NCI-H187 (cell line): Measurements from ENCODE around the gene KCNN1.
A peak's percentile ranks its signal among the peaks of the same experiment; 100 is the strongest.

Experiments used
- DNase-seq, 2 experiments: peaks; one replicate each; lab custom pipeline; 2025; lab: John Stamatoyannopoulos, UW

The KCNN1 gene

GRCh38 chr19:17947815-17948513 is 18.9 kb upstream of the KCNN1 start:
- DNase-seq = peak; percentile 85 to 95

DNA sequence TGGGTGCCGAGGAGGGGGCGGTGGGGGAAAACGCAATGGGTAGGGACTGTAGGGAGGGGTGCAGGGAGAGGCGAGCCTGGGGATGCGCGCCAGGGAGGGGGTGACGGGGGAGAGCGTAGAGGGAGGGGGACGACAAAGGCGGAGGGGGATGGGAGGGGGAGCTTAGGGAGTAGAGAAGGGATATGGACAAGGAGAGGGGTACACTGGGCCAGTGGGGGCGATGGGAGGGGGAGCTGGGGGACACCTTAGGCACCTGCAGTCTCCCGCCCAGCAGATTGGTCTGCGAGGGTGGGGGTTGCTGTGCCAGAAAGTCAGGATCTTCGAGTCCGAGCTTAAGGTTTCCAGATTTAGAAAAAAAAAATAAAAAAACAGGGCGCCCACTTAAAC is 18.4 kb upstream of the KCNN1 start:
- DNase-seq = peak in 1 of 2 experiments; percentile 31

DNA sequence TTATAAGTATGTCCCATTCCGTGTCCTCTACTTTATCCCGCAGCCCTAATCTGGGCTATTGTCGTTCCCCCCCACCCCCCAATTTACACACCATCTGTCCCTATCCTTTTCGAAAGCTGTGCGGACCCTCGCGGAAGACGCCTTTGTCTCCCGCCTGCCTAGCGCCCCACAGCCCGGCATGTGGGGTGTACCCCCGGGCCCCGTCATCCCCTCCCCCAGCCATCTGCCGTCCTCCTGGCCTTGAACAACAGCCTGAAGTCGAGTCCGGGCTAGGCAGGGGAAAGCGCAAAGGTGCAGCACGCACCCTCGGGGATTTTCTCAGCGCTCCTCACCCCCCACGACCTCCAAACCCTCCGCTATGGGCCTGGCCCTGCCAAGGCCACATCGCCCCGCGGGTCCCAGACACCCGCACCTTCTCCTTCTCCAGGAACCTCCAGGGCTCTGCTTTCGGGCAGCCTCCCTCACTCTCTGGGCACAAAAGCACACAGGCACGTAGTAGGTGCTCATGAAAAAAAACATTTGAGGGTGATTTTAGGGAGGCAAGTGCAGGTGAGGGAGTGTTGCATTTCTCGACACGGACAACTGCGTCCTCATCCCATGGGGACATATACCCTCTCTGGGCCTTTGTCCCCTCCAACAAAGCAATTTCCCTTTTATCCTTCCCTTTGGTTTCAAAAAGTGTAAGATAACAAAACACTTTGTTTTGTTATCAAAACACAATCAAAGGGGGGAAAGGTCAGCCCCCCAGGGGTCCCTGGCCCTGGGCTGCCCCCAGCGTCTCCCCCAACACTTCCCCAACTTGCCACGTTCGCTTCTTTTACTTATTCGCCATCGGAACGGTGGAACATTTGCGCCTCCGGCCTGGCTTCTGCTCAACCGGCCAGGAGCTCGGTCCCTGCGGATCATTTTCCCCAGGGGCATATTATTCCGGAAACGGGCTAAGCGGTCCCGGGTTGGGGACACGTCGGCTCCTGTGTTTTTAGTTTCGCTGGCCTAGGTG is 17.7 kb upstream of the KCNN1 start:
- DNase-seq = no peak

GRCh38 chr19:17949956-17950309 is 17.0 kb upstream of the KCNN1 start:
- peak in 1 of 2 experiments; percentile 5 for DNase-seq

- no peak for DNase-seq
Measured at GRCh38 chr19:17950310-17951156, 16.4 kb upstream of the KCNN1 start.

DNA sequence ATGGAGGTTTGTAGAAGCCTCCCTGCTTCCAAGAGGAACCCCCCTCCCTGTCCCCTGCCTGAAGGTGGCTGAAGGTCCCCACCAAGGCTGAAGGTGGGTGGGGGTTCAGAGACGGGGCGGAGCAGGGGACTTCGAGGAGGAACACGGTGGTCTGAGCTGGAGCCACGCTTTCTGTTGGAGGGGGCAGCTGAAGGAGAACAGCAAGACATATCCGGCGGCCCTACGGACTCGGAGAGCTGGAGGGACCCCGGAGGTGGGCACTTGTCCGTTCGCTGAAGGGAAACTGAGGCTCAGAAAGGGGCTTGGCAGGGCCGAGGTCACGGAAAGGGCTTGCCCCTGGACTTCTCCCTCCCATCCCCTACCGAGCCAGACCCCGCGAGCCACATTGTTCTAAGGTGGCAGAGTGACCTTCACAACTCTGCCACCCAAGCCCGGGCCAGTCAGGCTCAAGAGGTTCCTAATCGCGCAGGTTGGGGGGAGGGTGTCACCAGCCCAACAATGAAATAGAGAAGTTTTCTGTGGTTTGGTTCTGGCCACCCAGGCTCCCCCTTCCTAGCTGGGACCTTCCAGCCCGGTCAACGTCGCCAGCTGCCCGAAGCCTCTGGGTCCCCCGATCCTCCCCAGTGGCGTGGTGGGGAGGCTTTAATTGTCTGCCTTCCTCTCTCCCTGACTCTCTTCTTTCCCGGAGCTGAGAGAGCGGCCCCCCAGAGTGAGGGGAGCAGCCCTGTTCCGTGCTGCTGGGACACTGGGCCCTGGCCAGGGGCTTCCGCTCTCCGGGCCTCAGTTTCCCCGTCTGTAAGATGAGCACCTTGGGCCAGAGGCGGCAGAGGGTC is 15.5 kb upstream of the KCNN1 start:
- DNase-seq = no peak

DNA sequence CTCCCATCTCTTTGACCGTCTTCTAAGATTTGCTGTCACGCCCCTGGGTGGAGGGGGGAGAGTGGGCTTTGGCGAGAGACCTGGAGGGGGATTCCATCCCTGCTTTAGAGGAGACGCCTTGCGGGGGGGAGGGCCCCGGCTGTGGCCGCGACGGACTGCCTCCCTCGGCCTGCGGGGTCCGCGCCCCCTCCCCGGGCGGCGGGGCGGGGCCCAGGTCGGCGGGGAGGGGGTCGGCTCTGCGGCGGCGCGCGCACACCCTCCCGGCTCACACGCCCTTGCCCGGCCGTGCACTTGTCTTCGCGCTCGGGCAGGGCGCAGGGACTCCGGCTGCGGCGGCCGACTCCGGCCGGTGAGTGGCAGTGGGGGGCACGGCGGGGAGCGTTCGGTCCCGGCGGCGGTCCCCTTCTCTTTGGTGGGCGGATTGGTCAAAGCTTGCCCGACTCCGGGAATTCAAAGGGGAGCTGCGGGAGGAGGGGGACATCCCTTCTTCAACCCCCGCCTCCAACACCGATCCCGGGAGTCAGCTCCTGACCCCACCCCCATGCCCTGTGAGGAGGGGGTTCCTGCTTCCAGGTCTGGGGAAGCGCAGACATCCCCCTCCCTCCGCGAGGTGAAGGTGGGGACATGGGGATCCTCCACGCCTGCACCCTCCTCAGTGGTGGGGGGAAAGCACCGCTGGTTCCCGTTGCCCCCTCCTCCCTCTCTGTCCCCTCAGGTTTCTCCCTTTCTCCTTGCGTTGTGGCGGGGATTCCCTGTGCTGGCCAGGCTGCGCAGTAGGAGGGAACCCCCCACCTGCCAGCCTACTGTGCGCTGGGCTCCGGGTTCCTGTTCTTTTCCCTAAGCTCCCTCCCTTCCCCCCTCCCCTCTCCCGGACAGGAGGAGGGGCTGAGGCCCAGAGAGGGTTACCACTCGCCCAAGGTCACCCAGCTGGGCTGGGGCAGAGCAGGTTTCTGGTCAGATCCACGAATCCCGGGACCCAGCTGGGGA is 14.6 kb upstream of the KCNN1 start:
- no peak for DNase-seq

DNA sequence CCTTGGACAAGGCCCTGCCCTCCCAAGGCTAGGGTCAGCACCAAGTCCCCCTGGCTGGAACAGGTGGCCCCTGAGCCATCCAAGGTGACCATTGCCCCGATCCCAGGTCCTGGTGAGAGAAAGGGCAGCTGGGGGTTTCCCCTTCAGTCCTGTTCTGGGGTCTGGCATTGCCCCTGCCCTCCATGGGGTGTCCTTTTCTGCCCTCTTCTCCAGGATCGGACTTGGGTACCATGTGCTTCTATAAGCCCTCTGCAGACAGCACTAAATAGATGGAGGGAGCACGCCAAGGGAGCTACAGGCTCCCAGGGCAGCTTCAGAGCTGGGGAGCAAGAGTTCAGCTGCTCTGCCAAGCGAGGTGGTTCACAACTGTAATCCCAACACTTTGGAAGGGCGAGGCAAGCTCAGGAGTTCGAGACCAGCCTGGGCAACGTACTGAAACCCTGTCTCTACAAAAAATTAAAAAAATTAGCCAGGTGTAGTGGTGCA is 13.5 kb upstream of the KCNN1 start:
- no peak for DNase-seq

GRCh38 chr19:17953869-17954268 is 13.0 kb upstream of the KCNN1 start:
- no peak for DNase-seq

DNA sequence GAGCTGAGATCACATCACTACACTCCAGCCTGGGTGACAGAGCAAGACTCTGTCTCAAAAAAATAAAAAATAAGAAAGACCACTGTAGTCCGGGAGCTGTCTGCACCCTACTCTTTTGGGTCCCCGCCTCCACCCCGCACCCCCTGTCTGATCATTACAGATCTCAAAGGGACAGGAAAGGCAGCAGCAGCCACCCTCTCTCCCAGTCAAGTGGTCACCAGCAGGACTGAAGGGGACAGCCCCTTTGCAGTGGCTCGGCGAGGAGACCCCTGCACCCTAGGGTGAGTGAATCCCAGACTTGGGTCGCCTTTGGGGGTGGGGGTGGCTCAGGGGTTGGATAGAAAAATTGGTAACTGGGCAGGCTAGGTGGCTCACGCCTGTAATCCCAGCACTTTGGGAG is 12.5 kb upstream of the KCNN1 start:
- DNase-seq = no peak

DNA sequence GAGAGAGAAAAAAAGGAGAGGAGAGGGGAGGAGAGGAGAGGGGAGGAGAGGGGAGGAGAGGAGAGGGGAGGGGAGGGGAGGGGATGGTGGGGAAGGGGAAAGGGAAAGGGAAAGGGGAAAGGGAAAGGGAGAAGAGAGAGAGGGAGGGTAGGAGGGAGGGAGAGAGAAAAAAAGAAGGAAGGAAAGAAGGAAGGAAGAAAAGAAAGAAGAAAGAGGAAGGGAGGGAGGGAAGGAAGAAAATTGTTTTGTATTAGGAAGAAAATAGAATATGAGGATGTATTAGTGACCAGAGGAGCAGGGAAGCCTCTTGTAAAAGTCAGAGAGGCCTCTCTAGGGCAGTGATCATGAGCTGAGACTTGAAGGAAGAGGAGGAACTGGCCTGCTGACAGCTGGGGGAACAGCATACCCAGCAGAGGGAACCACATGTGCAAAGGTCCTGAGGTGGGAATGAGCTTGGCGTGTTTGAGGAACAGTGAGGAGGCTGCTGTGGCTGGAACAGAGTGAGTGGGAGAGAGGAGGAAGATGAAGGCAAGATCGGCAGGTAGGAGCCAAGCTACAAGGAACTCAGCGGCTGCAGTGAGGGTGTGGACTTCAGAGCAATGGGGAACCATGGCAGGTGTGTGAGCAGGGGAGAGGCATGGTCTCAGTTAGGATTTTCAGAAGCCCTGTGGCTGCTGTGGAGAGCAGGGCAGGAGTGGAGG is 9.6 kb upstream of the KCNN1 start:
- no peak for DNase-seq

GRCh38 chr19:17957885-17958284 is 9.0 kb upstream of the KCNN1 start:
- DNase-seq = no peak

GRCh38 chr19:17963936-17964691 is 2.8 kb upstream of the KCNN1 start:
- DNase-seq = no peak

- no peak for DNase-seq
Measured at GRCh38 chr19:17965370-17966128, 1.4 kb upstream of the KCNN1 start.

DNA sequence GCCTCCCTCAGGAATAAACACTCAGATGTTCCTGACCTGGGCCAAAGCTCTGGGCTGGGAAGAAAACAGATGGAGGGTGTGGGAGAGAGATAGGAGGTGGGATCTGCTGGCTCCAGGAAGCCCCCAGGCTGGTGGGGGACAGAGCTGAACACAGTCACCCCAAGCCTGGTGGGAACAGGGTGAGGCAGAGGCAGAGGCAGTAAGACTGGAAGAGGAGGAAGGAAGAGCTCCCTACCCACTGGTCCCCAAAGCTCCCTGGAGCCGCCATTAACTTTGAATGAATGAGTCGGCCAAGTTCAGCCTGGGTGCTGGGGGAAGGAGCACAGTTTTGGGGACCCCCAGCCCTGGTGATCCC is 801 bp upstream of the KCNN1 start:
- DNase-seq = no peak

DNA sequence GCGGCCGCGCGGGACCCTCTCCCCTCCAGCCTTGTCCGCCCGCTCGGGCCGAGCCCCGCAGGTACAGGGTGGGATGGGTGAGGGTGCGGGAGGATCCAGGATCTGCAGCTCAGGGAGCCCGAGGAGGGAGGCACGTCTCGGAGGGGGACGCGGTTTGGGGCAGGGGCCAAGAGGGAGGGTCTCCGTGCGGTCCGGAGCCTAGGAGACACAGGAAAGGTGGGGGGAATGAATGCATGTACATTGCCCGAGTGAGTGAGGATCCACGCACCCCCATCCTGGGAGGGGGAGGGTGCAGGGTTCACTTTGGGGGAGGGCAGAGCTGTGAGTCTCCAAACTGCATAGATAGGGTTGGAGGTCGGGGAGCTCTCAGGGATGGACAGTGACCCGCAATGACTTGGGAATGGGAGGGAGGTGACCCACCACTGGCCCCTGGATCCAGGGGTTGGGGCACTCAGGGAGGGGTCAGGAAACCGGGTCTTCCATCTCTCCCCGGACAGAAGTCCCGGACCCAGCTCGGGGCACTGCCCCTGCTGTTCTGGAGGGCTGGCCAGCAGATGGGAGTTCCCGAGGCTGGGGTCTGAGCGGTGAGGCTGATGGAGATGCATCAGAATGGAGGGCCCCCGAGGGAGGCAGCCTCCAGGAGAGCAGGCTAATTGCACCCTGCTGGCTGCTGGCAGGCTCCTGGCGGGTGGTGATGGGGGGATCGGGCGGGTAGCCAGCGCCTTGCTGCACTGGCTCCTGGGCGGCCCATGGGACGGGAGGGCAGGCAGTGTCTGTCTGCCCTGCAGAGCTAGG is 547 bp downstream of the KCNN1 start:
- DNase-seq = no peak

DNA sequence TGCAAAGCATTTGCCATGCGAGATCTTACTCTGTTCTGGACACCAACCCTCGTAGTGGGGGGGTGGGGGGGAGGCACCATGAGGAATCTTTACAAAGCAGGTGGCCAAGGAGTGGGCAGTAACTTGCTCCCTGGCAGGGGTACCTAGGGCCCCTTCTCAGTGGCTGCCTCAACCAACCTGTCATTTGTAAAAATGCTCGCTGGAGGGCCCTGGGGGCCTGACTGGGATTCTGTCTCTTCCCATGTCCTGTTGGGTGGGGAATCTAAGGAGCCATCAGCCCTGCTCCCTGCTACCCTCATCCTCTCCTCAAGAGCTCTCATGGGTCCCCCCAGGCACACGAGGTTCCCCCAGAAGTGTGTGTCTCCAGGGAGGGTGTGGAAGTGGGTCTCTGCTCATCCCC is 1.5 kb downstream of the KCNN1 start:
- no peak for DNase-seq
